Measurements from ENCODE around the gene PRX. TPM values are rescaled to one million over a fixed set of nuclear protein-coding genes. Genes with fewer than 3 reads are reported as not detected.
A peak's percentile ranks its signal among the peaks of the same experiment; 100 is the strongest.

PRX gene
- total and polyA plus RNA-seq, 9 of the 15 experiments (the other 6 are each of a cell fraction or from before 2014, with no cell fraction given) = 0.65 to 3.5 (median 1.7) TPM; not detected in 2

DNA sequence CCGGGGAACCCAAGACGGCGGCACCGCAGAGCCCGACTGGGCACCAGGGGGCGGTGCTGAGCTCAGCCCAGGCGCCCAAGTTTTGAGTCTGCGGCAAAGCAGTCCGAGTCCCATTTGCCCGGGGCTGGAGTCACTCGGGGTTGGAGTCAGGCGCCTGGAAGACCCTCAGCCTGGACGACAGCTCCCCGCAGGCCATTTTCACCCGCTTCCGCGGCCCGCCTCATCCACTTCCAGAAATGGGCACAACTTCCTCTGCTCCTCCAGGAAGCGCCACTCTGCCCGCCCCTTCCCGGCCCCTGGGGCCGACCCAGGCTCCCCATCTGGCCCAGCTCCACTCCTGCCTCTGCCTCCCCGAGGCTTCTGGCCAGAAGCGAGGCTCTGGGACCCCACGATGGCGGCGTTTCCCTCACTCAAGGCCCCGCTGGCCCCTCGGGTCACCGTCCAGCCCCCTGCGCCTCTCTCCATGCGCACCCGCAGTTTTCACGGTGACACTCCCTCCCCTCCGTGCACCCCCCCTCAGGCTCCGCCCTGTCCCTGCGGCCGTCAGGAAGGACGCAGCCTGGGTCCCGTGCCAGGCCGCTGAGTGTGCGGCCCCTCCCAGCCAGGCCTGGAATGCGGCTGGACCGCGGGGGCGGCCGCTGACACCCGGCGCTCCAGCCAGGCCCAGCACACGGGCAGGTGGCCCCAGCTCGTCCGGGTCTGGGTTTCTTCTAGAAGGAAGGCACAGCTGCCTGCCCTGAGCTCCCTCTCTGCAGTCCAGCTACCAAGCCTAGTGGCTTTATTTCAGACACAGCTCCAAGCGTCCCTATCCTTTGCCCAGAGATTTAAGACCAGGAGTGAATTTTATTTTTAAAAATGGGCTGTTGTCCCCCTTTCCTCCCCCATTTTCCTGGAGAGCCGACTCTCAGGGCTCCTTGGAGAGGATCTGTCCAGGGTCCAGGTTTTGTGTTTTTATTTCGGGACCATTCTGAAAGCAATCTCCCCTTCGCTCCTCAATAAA is 7.9 kb upstream of the PRX start (continued):
- TF ChIP-seq SIRT6 (IDR thresholded peaks at IDR 0.05; ENCODE audit: low read depth, low read length) (no peak), RBM17 (IDR thresholded peaks at IDR 0.05; ENCODE audit: borderline replicate concordance, low read depth, low read length) (no peak), ZNF239 (CRISPR knock-in tag; IDR thresholded peaks at IDR 0.05) (no peak), PURB (CRISPR knock-in tag; IDR thresholded peaks at IDR 0.05; ENCODE audit: low read depth) (no peak), TCFL5 (CRISPR knock-in tag; conservative IDR thresholded peaks at IDR 0.05) (no peak), ZNF699 (CRISPR knock-in tag; IDR thresholded peaks at IDR 0.05; ENCODE audit: insufficient replicate concordance) (no peak), MCM2 (IDR thresholded peaks at IDR 0.05; ENCODE audit: low read depth) (no peak), CAMTA2 (CRISPR knock-in tag; conservative IDR thresholded peaks at IDR 0.05) (0 out of 2 replicates have a peak, but pooled peaks have one; percentile 23), STAT5A (IDR thresholded peaks at IDR 0.05; ENCODE audit: borderline replicate concordance, low read length) (no peak), CBFA2T3 (IDR thresholded peaks at IDR 0.05) (peak; percentile 64), ZNF77 (CRISPR knock-in tag; IDR thresholded peaks at IDR 0.05) (no peak), CCAR2 (IDR thresholded peaks at IDR 0.05; ENCODE audit: low read depth, low read length) (no peak), NELFE (IDR thresholded peaks at IDR 0.05; ENCODE audit: insufficient read depth, insufficient read length) (no peak), ZNF764 (CRISPR knock-in tag; IDR thresholded peaks at IDR 0.05; ENCODE audit: low read depth) (no peak)
- TF ChIP-seq, protein P1, sequence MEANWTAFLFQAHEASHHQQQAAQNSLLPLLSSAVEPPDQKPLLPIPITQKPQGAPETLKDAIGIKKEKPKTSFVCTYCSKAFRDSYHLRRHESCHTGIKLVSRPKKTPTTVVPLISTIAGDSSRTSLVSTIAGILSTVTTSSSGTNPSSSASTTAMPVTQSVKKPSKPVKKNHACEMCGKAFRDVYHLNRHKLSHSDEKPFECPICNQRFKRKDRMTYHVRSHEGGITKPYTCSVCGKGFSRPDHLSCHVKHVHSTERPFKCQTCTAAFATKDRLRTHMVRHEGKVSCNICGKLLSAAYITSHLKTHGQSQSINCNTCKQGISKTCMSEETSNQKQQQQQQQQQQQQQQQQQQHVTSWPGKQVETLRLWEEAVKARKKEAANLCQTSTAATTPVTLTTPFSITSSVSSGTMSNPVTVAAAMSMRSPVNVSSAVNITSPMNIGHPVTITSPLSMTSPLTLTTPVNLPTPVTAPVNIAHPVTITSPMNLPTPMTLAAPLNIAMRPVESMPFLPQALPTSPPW (CRISPR knock-in tag; IDR thresholded peaks at IDR 0.05) = peak; percentile 98
- TF ChIP-seq, protein P2, sequence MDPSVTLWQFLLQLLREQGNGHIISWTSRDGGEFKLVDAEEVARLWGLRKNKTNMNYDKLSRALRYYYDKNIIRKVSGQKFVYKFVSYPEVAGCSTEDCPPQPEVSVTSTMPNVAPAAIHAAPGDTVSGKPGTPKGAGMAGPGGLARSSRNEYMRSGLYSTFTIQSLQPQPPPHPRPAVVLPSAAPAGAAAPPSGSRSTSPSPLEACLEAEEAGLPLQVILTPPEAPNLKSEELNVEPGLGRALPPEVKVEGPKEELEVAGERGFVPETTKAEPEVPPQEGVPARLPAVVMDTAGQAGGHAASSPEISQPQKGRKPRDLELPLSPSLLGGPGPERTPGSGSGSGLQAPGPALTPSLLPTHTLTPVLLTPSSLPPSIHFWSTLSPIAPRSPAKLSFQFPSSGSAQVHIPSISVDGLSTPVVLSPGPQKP (CRISPR knock-in tag; IDR thresholded peaks at IDR 0.05) = no peak
- TF ChIP-seq, protein P3, sequence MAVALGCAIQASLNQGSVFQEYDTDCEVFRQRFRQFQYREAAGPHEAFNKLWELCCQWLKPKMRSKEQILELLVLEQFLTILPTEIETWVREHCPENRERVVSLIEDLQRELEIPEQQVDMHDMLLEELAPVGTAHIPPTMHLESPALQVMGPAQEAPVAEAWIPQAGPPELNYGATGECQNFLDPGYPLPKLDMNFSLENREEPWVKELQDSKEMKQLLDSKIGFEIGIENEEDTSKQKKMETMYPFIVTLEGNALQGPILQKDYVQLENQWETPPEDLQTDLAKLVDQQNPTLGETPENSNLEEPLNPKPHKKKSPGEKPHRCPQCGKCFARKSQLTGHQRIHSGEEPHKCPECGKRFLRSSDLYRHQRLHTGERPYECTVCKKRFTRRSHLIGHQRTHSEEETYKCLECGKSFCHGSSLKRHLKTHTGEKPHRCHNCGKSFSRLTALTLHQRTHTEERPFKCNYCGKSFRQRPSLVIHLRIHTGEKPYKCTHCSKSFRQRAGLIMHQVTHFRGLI (CRISPR knock-in tag; IDR thresholded peaks at IDR 0.05) = no peak
